Endothelial cell of umbilical vein (primary cell): ENCODE data around the gene PPM1M. TPM values are rescaled to one million over a fixed set of nuclear protein-coding genes. Genes with fewer than 3 reads are reported as not detected.
A peak's percentile ranks its signal among the peaks of the same experiment; 100 is the strongest.

Experiments
- BruUV-seq: library from RNA; stranded (reverse); fragments of 400-500 nt; replicated peaks from 2 replicates; lab custom pipeline; 2021; lab: Mats Ljungman, UMichigan
- CTCF ChIA-PET: fragments of 300-600, 350-600 bp; sonication (Branson Sonifier 250); formaldehyde crosslinking; loops from one replicate; lab custom pipeline; 2021; ENCODE audit warnings: antibody characterized with exemption, inconsistent platforms; lab: Charles Lee
- POLR2A ChIA-PET: fragments of 300-600, 350-600 bp; sonication (Branson Sonifier 250); formaldehyde crosslinking; loops from one replicate; lab custom pipeline; 2021; ENCODE audit warnings: antibody characterized with exemption, inconsistent platforms; lab: Charles Lee
- DNase-seq: peaks from one replicate; pipeline ENCODE4 v3.0.0-alpha.2; 2011; ENCODE audit warnings: low read depth, low spot score
- FAIRE-seq: peaks from 2 replicates; lab custom pipeline; 2011; peaks lifted over from hg19 to GRCh38; lab: Jason Lieb, UNC
- H2AFZ ChIP-seq: 2 replicates; pipeline ENCODE4 v1.6.0; 2012; ENCODE audit warnings: low read depth, low read length, control low read depth, inconsistent platforms
- H3K27ac ChIP-seq: 2 replicates; pipeline ENCODE4 v1.5.1; 2011; ENCODE audit warnings: low read depth, mild to moderate bottlenecking, control low read depth, low read length, moderate library complexity; ENCODE audit not compliant: insufficient read depth
- H3K27me3 ChIP-seq, 2 experiments: 2 replicates each; pipeline versions ENCODE4 v1.6.0 to v1.6.1; 2011; ENCODE audit warnings: low read length in 2 of 2, mixed read lengths in 1 of 2; ENCODE audit not compliant: control insufficient read depth in 2 of 2, insufficient read depth in 2 of 2
- H3K36me3 ChIP-seq, 2 experiments: 2 replicates in 1 of 2; 3 replicates in 1 of 2; pipeline ENCODE4 v1.5.1; 2011; ENCODE audit warnings: low read length in 2 of 2, mild to moderate bottlenecking in 1 of 2, moderate library complexity in 1 of 2; ENCODE audit not compliant: control insufficient read depth in 2 of 2, insufficient read depth in 2 of 2; ENCODE audit errors: extremely low read depth in 1 of 2
- H3K4me1 ChIP-seq: 3 replicates; pipeline ENCODE4 v1.5.1; 2011; ENCODE audit warnings: mild to moderate bottlenecking, low read length; ENCODE audit not compliant: control insufficient read depth, insufficient read depth; ENCODE audit errors: extremely low read depth
- H3K4me2 ChIP-seq: 2 replicates; pipeline ENCODE4 v1.6.1; 2011; ENCODE audit warnings: low read length, control low read depth, mixed read lengths; ENCODE audit not compliant: insufficient read depth
- H3K4me3 ChIP-seq, 3 experiments: fragments of 200-600 bp in 1 of 3; sonication (generic), shearing (Covaris generic) in 1 of 3; replicated peaks in 1 of 3; 2 replicates each; pipeline ENCODE4 v1.5.1; 2011 to 2016; ENCODE audit warnings: control low read depth in 3 of 3, low read length in 3 of 3, mild to moderate bottlenecking in 2 of 3, inconsistent platforms in 1 of 3, low read depth in 1 of 3, moderate library complexity in 1 of 3; ENCODE audit not compliant: insufficient read depth in 1 of 3
- H3K79me2 ChIP-seq: 2 replicates; pipeline ENCODE4 v1.6.0; 2012; ENCODE audit warnings: low read length, inconsistent platforms; ENCODE audit not compliant: control insufficient read depth, insufficient read depth
- H3K9ac ChIP-seq: replicated peaks from 2 replicates; pipeline ENCODE3; 2011; ENCODE audit warnings: low read length, control low read depth; ENCODE audit not compliant: insufficient read depth; ENCODE audit errors: extremely low read depth
- H3K9me1 ChIP-seq: replicated peaks from 3 replicates; pipeline ENCODE4 v1.6.0; 2011; ENCODE audit warnings: mild to moderate bottlenecking, low read length; ENCODE audit not compliant: control insufficient read depth, insufficient read depth; ENCODE audit errors: extremely low read depth
- H3K9me3 ChIP-seq: replicated peaks from 2 replicates; pipeline ENCODE4 v1.5.1; 2012; ENCODE audit warnings: low read length, inconsistent platforms; ENCODE audit not compliant: control insufficient read depth, insufficient read depth
- H4K20me1 ChIP-seq: replicated peaks from 2 replicates; pipeline ENCODE3; 2011; ENCODE audit warnings: mild to moderate bottlenecking, low read length; ENCODE audit not compliant: control insufficient read depth, insufficient read depth; ENCODE audit errors: extremely low read depth
- EZH2 ChIP-seq: IDR thresholded peaks from 2 replicates; pipeline ENCODE4 v1.6.1; 2012; ENCODE audit warnings: borderline replicate concordance, low read depth, mild to moderate bottlenecking, moderate library complexity, low read length, inconsistent platforms; ENCODE audit not compliant: severe bottlenecking
- MYC ChIP-seq: IDR thresholded peaks from one replicate; pipeline ENCODE4 v1.6.1; 2011; ENCODE audit warnings: mild to moderate bottlenecking, low read depth, low read length
- POLR2AphosphoS5 ChIP-seq: IDR thresholded peaks from 2 replicates; pipeline ENCODE4 v1.6.1; 2012; ENCODE audit warnings: low read depth, mild to moderate bottlenecking, control low read depth, low read length, moderate library complexity; ENCODE audit not compliant: insufficient read depth
- dilution Hi-C: fragments of 300-500 bp; cut with MboI; formaldehyde crosslinking; loops from one replicate; pipeline ENCODE4 v1.15.0; 2019; ENCODE audit warnings: low sequenced_read_pairs; ENCODE audit not compliant: extremely low pct_ligation_motif_present
- intact Hi-C: fragments of 100-400 bp; cut with micrococcal nuclease; formaldehyde crosslinking; loops from one replicate; pipeline ENCODE4 v1.10.0; 2022
- polyA plus RNA-seq, 4 experiments: library from polyadenylated mRNA; depleted of rRNA in 3 of 4; stranded (reverse) in 3 of 4; unstranded in 1 of 4; fragments of >200 nt; gene quantifications; 2 replicates each; pipeline versions ENCODE4 v1.2.1 to v1.2.3, GENCODE V29; 2011 to 2012; ENCODE audit warnings: missing spikeins in 1 of 4
- total RNA-seq: library from RNA; stranded (reverse); gene quantifications from 2 replicates; pipeline ENCODE4 v1.2.3, GENCODE V29; 2021

PPM1M gene
- total and polyA plus RNA-seq, 2 donors (not counting 3 experiments of a cell fraction or from before 2014, with no cell fraction given), result 13.7 to 19.4 TPM

DNA sequence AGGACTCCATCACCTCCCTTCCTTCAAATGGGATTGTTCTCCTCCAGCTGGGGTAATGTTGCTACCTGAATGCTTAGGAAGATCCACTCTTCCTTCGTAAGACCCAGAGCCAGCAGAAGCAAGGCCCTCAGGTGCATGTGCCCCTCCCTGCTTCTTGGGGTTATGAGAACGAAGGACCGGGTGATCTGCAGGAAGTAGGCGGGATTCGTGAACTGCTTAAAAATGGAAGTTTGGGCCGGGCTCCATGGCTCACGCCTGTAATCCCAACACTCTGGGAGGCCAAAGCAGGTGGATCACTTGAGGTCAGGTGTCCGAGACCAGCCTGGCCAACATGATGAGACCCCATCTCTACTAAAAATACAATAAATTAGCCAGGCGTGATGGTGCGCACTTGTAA is 28.2 kb upstream of the PPM1M start:
- ChIA-PET CTCF (interaction anchor here (0.9 to 9.7 kb wide), 6 partner anchors 14 to 216 kb away, joined by 3 to 133 read pairs (median 5); no protein-coding TSS in a partner anchor), POLR2A (interaction anchor here (0.8 to 1.9 kb wide), 2 partner anchors 10 to 60 kb away, joined by 5 to 8 read pairs; partner anchors contain the start of gene WDR82)
- Histone ChIP-seq H3K27me3 (no peaks in the 10 kb centered on the region), H2AFZ (no peak overlapping the region), H3K9me1 (no peaks in the 10 kb centered on the region), H3K4me3 (no peak overlapping the region), H3K36me3 (peaks cover 11 to 20% of the 10 kb centered on the region in 2 experiments), H3K4me1 (peaks cover 32% of the 10 kb centered on the region), H3K9me3 (no peaks in the 10 kb centered on the region), H4K20me1 (no peaks in the 10 kb centered on the region), H3K27ac (peak overlapping the region; percentile 97), H3K9ac (peak overlapping the region; percentile 70), H3K79me2 (no peaks in the 10 kb centered on the region), H3K4me2 (peak overlapping the region; percentile 66)
- no peak for TF ChIP-seq MYC
- no peak for TF ChIP-seq POLR2AphosphoS5
- TF ChIP-seq EZH2, result no peak
- DNase-seq (no peak), FAIRE-seq (no peak)
- dilution Hi-C loops, result no loop called here
- intact Hi-C loops, result loop anchor here (1.0 to 5.0 kb wide), 5 partner anchors 19 to 215 kb away; partner anchors contain the start of genes ALAS1, POC1A and WDR82
- TSS peak; percentile 93 for BruUV-seq

GRCh38 chr3:52218026-52218425 is 27.5 kb upstream of the PPM1M start:
- CTCF ChIA-PET, result interaction anchor here (0.9 to 9.7 kb wide), 6 partner anchors 19 to 229 kb away, joined by 3 to 133 read pairs (median 10); partner anchors contain the start of gene TWF2
- BruUV-seq, result TSS peak; percentile 55
- FAIRE-seq, result no peak

More at GRCh38 chr3:52218026-52218425, 27.5 kb upstream of the PPM1M start:
- POLR2A ChIA-PET, result interaction anchor here (0.8 to 1.9 kb wide), 2 partner anchors 9 to 60 kb away, joined by 5 to 8 read pairs; partner anchors contain the start of gene WDR82
- H3K9me1 ChIP-seq, result no peaks in the 10 kb centered on the region
- peak overlapping the region; percentile 0 for H3K4me2 ChIP-seq
- no peak overlapping the region for H2AFZ ChIP-seq
- dilution Hi-C loops, result no loop called here
- peaks cover 7 to 18% of the 10 kb centered on the region in 2 experiments for H3K36me3 ChIP-seq
- intact Hi-C loops, result loop anchor here (5.0 kb wide), 1 partner anchor 216 kb away; no protein-coding TSS in a partner anchor
- peak; percentile 29 for DNase-seq
- no peaks in the 10 kb centered on the region for H3K27me3 ChIP-seq
- TF ChIP-seq MYC, result no peak
- no peaks in the 10 kb centered on the region for H4K20me1 ChIP-seq
- H3K9ac ChIP-seq, result no peak overlapping the region
- no peaks in the 10 kb centered on the region for H3K9me3 ChIP-seq
- H3K27ac ChIP-seq, result peak overlapping the region; percentile 97
- H3K4me3 ChIP-seq, result no peak overlapping the region
- H3K79me2 ChIP-seq, result no peaks in the 10 kb centered on the region
- H3K4me1 ChIP-seq, result peaks cover 32% of the 10 kb centered on the region
